Mucosa of stomach (tissue), 1 donor: Measurements from ENCODE around the gene SLC4A5.
"Not testable (repeated sequence)": the region's sequence is repeated elsewhere in the genome, so short reads cannot be mapped to it uniquely, and the experiment has no call there.

Experiments
- H3K27me3 ChIP-seq: one replicate; pipeline ENCODE4 v1.7.0; 2013; ENCODE audit warnings: mild to moderate bottlenecking, low read length; ENCODE audit not compliant: control insufficient read depth, insufficient read depth
- H3K36me3 ChIP-seq: one replicate; pipeline ENCODE4 v1.7.0; 2013; ENCODE audit warnings: low read length; ENCODE audit not compliant: control insufficient read depth, insufficient read depth
- H3K4me1 ChIP-seq: one replicate; pipeline ENCODE4 v1.7.0; 2013; ENCODE audit warnings: mild to moderate bottlenecking, low read length; ENCODE audit not compliant: control insufficient read depth, insufficient read depth
- H3K4me3 ChIP-seq: one replicate; pipeline ENCODE4 v1.7.0; 2013; ENCODE audit warnings: low read length
- H3K9ac ChIP-seq: one replicate; pipeline ENCODE4 v1.7.0; 2013; ENCODE audit warnings: mild to moderate bottlenecking, low read length, moderate library complexity
- H3K9me3 ChIP-seq: one replicate; pipeline ENCODE4 v1.7.0; 2013; ENCODE audit warnings: mild to moderate bottlenecking, low read length, moderate library complexity; ENCODE audit not compliant: control insufficient read depth
- donor health status: Pancreatic carcinoma.

The SLC4A5 gene

DNA sequence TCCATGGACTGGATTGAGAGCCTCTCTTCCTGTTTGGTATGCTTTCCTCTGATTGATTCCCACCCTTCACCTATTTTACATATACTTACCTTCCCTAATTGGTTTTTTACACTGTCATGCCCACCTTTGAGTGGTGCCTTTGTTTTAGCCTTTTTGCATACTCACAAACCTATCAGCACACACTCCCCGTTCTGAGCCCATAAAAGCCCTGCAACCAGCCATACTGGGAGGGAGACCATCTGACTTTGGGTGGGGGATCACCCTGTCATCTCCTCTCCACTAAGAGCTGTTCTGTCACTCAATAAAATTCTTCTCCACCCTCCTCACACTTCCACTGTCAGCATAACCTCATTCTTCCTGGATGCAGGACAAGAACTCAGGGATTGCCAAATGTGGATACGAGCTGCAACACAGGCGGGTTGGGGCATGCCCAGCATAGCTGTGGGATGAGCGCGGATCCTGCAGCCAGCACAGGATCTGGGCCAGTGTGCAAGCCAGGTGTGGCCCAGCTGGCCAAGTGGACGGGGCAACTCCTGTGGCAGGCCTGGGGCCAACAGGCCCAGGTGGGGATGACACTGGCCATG lies 155.1 kb downstream of the SLC4A5 start:
- Histone ChIP-seq H3K4me1 (no peaks in the 10 kb centered on the region), H3K9me3 (no peaks in the 10 kb centered on the region), H3K4me3 (no peak overlapping the region), H3K9ac (no peak overlapping the region), H3K36me3 (no peaks in the 10 kb centered on the region), H3K27me3 (no peaks in the 10 kb centered on the region)

DNA sequence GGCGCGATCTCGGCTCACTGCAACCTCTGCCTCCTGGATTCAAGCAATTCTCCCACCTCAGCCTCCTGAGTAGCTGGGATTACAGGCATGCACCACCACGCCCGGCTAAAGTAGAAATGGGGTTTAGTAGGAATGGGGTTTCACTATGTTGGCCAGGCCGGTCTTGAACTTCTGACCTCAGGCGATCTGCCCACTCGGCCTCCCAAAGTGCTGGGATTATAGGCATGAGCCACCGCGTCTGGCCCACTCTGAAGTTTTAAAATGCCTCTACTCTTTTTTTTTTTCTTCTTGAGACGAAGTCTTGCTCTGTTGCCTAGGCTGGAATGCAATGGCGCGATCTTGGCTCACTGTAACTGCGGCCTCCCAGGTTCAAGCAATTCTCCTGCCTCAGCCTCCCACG lies 156.5 kb downstream of the SLC4A5 start:
- not testable (repeated sequence) for H3K27me3 ChIP-seq, H3K9ac ChIP-seq, H3K9me3 ChIP-seq, H3K4me1 ChIP-seq, H3K36me3 ChIP-seq, H3K4me3 ChIP-seq

DNA sequence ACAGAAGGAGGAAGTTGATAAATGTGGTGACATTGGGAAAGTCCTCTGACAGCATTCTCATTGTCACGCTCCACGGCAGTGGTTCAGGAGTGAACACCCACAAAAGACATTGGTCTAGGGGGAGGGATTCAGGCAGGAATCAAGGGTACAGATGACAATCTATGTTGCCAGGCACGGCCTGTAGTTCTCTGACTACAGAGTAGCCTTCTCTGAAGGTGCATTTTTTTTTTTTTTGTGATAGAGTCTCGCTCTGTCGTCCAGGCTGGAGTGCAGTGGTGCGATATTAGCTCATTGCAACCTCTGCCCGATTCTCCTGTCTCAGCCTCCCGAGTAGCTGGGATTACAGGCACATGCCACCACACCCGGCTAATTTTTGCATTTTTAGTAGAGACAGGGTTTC lies 157.2 kb downstream of the SLC4A5 start:
- no peaks in the 10 kb centered on the region for H3K4me1 ChIP-seq
- no peaks in the 10 kb centered on the region for H3K27me3 ChIP-seq
- H3K36me3 ChIP-seq: no peaks in the 10 kb centered on the region
- H3K9ac ChIP-seq: no peak overlapping the region
- no peak overlapping the region for H3K4me3 ChIP-seq
- H3K9me3 ChIP-seq: no peaks in the 10 kb centered on the region

DNA sequence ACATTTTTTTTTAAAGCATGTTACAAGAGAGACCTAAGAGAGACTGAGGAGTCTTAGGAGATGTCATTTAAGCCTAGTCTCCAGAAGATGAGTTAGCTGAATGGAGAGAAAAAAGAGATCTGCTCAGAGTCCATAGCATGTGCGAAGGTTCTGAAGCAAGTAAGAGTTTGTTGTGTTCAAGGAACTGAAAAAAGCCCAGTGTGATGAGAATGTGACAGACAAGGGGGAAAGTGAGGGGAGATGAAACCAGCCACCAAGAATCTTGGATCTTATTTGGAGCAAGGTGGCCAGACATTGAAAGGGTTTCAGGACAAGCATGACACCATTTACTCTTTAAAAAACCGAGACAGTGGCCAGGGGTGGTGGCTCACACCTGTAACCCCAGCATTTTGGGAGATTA lies 159.3 kb downstream of the SLC4A5 start:
- Histone ChIP-seq H3K27me3 (no peaks in the 10 kb centered on the region), H3K9ac (no peak overlapping the region), H3K4me1 (no peaks in the 10 kb centered on the region), H3K9me3 (no peaks in the 10 kb centered on the region), H3K4me3 (no peak overlapping the region), H3K36me3 (no peaks in the 10 kb centered on the region)

DNA sequence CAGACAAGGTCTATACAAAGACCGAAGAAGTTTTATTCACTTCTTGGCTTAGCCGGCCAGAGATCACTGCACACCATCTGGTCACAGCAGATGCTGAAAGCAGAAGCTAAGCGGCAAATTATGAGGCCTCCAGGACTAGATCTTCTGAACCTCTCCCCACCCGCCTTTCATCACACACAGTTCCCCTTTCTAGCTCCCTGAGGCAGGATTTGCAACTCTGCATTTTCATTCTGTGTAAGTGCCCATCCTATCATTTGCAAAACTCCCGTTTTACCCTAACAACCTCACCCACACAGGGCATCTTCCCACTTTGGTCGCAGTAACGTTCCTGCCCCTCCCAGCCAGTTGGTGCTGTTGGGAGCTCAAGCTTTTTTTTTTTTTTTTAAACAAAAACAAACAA lies 161.5 kb downstream of the SLC4A5 start:
- Histone ChIP-seq H3K36me3 (no peaks in the 10 kb centered on the region), H3K4me1 (peaks cover 3% of the 10 kb centered on the region), H3K9ac (no peak overlapping the region), H3K27me3 (no peaks in the 10 kb centered on the region), H3K9me3 (no peaks in the 10 kb centered on the region), H3K4me3 (no peak overlapping the region)

DNA sequence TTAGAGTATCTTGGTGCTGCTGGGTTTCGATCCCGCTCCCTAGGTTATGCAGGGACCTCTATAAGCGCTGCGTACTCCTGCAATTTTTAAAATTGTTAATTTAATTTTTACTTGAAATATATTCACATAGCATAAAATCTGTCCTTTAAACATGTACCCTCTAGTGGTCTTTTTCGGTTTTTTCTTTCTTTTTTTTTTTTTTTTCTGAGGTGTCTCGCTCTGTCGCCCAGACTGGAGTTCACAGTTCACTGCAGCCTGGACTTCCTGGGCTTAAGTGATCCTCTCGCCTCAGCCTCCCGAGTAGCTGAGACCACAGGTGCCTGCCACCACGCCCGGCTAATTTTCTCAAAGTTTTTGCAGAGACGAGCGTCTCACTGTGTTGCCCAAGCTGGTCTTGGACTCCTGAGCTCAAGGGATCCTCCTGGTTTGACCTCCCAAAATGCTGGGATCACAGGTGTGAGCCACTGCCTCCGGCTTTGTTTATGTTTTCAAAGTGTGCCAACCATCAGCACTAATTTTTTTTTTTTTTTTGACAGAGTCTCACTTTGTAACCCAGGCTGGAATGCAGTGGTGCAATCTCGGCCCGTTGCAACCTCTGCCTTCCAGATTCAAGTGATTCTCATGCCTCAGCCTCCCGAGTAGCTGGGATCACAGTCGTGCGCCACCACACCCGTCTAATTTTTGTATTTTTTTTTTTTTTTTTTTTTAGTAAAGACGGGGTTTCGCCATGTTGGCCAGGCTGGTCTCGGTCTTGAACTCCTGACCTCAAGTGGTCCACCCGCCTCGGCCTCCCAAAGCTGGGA lies 164.0 kb downstream of the SLC4A5 start:
- H3K27me3 ChIP-seq: no peaks in the 10 kb centered on the region
- no peaks in the 10 kb centered on the region for H3K9me3 ChIP-seq
- no peaks in the 10 kb centered on the region for H3K36me3 ChIP-seq
- peak overlapping the region; percentile 56 for H3K4me3 ChIP-seq
- peaks cover 4% of the 10 kb centered on the region for H3K4me1 ChIP-seq
- H3K9ac ChIP-seq: peak overlapping the region; percentile 99

DNA sequence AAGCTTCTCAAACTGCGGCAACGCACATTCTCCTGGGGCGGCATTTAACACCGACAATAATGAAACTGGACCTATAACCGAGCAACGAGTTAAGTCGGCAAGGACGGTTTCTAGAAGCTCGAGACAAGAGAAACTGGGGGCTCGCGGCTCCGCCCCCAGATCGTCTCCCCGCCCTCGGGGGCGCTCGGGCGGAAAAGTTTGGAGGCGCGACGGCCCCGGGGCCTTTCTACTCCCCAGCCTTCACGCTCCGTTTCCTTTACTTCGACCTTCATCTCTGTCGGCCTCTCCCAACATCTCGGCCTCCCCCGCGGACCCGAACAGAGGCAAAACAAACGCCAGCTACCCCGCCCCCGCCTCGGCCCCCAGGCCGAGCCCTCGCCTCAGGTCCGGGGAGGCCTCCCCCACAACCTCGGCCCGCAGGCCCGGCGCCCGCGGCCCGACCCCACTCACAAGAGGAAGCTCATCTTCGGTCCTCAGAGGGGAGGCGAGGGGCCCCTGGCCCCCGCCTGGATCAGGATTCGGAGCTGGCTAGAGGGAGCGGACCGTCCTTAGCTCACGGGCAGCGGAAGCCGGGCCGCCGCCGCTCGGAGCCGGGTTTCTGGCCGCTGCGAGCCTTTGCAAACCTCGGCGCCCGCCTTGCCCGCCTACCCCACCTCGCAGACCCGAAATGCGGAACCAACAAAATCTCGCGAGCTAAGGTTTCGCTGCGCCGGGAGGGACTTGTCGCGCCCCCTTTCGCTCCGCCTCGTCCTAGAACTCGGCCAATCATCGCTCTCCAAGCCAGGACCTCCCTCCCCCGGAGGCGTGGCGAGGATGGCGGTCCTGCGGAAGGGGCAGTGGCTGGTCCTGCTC lies 164.8 kb downstream of the SLC4A5 start, which contains the start of gene MOB1A:
TSS of gene MOB1A (minus strand) at position 669 of the 852 bp plus-strand sequence. CDS start at position 464, 205 bp downstream.
- peaks cover 4% of the 10 kb centered on the region for H3K4me1 ChIP-seq
- H3K4me3 ChIP-seq: peak within 1 kb of the TSS; percentile 80
- H3K27me3 ChIP-seq: no peaks in the 10 kb centered on the region
- H3K9ac ChIP-seq: peak within 1 kb of the TSS; percentile 99
- no peaks in the 10 kb centered on the region for H3K9me3 ChIP-seq
- H3K36me3 ChIP-seq: no peaks in the 10 kb centered on the region

DNA sequence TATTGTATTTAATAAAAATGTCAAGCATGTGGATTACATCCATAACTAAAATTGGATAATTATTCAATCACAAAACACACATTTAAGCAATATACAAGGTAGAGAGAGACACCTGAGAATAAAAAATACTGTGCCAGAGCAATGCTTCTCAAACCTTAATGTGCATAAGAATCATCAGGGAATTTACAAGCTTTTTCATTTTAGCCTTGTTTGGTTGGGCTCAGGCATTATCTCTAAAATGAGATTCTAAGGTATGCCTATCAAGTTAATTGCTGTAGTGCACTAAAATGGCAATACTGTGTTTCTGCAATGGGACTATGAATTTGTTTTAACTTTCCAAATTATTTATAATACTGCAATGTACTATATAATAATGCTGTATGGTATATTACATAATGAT lies 165.5 kb downstream of the SLC4A5 start:
- peaks cover 4% of the 10 kb centered on the region for H3K4me1 ChIP-seq
- peak overlapping the region; percentile 80 for H3K4me3 ChIP-seq
- H3K36me3 ChIP-seq: no peaks in the 10 kb centered on the region
- no peaks in the 10 kb centered on the region for H3K9me3 ChIP-seq
- H3K27me3 ChIP-seq: no peaks in the 10 kb centered on the region
- peak overlapping the region; percentile 99 for H3K9ac ChIP-seq

DNA sequence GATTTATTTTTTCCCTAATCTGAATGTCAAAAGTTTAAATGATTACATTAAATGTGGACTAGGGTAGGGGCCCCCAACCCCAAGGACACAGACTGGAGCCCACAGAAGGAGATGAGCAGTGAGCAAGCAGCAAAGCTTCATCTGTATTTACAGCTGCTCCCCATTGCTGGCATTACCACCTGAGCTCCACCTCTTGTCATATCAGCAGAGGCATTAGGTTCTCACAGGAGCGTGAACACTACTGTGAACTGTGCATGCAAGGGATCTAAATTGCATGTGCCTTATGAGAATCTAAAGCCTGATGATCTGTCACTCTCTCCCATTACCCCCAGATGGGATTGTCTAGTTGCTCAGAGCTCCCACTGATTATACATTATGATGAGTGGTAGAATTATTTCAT lies 168.3 kb downstream of the SLC4A5 start:
- no peak overlapping the region for H3K9ac ChIP-seq
- H3K27me3 ChIP-seq: no peaks in the 10 kb centered on the region
- H3K4me3 ChIP-seq: no peak overlapping the region
- H3K4me1 ChIP-seq: peaks cover 4% of the 10 kb centered on the region
- H3K9me3 ChIP-seq: no peaks in the 10 kb centered on the region
- H3K36me3 ChIP-seq: no peaks in the 10 kb centered on the region

DNA sequence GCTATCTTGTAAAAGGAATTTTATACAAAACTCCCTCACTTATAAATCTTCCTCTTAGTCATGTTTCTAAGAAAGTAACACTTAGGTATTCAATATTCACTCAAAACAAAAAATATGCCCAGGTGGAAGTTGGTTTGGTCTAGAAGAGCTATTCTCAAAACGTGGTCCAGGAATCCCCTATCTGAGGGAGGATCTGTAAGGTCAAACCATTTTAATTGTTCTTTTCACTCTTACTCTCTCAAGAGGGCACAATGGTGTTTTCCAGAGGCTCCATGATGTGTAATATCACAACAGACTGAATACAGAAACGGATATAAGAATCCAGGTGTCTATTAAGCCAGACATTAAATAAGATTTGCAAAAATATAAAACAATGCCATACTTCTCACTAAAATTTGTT lies 174.5 kb downstream of the SLC4A5 start:
- no peak overlapping the region for H3K9ac ChIP-seq
- no peaks in the 10 kb centered on the region for H3K9me3 ChIP-seq
- no peak overlapping the region for H3K4me3 ChIP-seq
- H3K36me3 ChIP-seq: no peaks in the 10 kb centered on the region
- no peaks in the 10 kb centered on the region for H3K4me1 ChIP-seq
- H3K27me3 ChIP-seq: no peaks in the 10 kb centered on the region
